HUES64 (cell line): Measurements from ENCODE around the gene GPR173.

Experiments
- H3K27ac ChIP-seq: 2 replicates; pipeline ENCODE4 v1.7.0; 2013; ENCODE audit warnings: low read depth, low read length, inconsistent platforms
- H3K27me3 ChIP-seq: 2 replicates; pipeline ENCODE4 v1.6.1; 2013; ENCODE audit warnings: mild to moderate bottlenecking, low read length; ENCODE audit not compliant: insufficient read depth
- H3K36me3 ChIP-seq: 2 replicates; pipeline ENCODE4 v1.6.1; 2013; ENCODE audit warnings: mild to moderate bottlenecking, low read length; ENCODE audit not compliant: insufficient read depth
- H3K4me1 ChIP-seq: 2 replicates; pipeline ENCODE4 v1.6.1; 2013; ENCODE audit warnings: mild to moderate bottlenecking, low read length, moderate library complexity; ENCODE audit not compliant: insufficient read depth
- H3K4me3 ChIP-seq: 2 replicates; pipeline ENCODE4 v1.5.1; 2013; ENCODE audit warnings: mild to moderate bottlenecking, low read length, moderate library complexity
- H3K9ac ChIP-seq: 2 replicates; pipeline ENCODE4 v1.6.1; 2013; ENCODE audit warnings: mild to moderate bottlenecking, low read depth, low read length
- H3K9me3 ChIP-seq: 2 replicates; pipeline ENCODE4 v1.6.1; 2013; ENCODE audit warnings: low read depth, low read length; ENCODE audit not compliant: insufficient read depth
- WGBS: fragments of 150-250, 120-280 bp; methylation state at CpG from one replicate; pipeline ENCODE4 v1.1.7; 2013; ENCODE audit warnings: missing lambda C conversion rate; 5-methylcytosine and 5-hydroxymethylcytosine counted together

The GPR173 gene

GRCh38 chrX:53071604-53072417 is 23.2 kb downstream of the GPR173 start:
- Histone ChIP-seq H3K9ac (no peak overlapping the region), H3K9me3 (no peaks in the 10 kb centered on the region), H3K36me3 (no peaks in the 10 kb centered on the region), H3K27ac (no peak overlapping the region), H3K4me3 (peak overlapping the region; percentile 53), H3K4me1 (peaks cover 5% of the 10 kb centered on the region; the same call in 1 of the 2 replicates), H3K27me3 (no peaks in the 10 kb centered on the region)
- WGBS: 19% methylated on average over 28 of the region's 31 CpGs

GRCh38 chrX:53072418-53073114 is 24.0 kb downstream of the GPR173 start:
- Histone ChIP-seq H3K27ac (no peak overlapping the region), H3K4me3 (no peak overlapping the region)
- 72% methylated on average over 9 of the region's 9 CpGs for WGBS

GRCh38 chrX:53073115-53073586 is 24.6 kb downstream of the GPR173 start:
- WGBS: 75% methylated on average over 5 of the region's 6 CpGs
- H3K9me3 ChIP-seq: no peaks in the 10 kb centered on the region
- no peaks in the 10 kb centered on the region for H3K36me3 ChIP-seq
- H3K27ac ChIP-seq: no peak overlapping the region
- peaks cover 5% of the 10 kb centered on the region; the same call in 1 of the 2 replicates for H3K4me1 ChIP-seq
- no peak overlapping the region for H3K4me3 ChIP-seq
- no peak overlapping the region for H3K9ac ChIP-seq
- H3K27me3 ChIP-seq: no peaks in the 10 kb centered on the region

More at GRCh38 chrX:53072418-53073114, 24.0 kb downstream of the GPR173 start:
- H3K9ac ChIP-seq: no peak overlapping the region
- H3K36me3 ChIP-seq: no peaks in the 10 kb centered on the region
- peaks cover 5% of the 10 kb centered on the region; the same call in 1 of the 2 replicates for H3K4me1 ChIP-seq
- no peaks in the 10 kb centered on the region for H3K9me3 ChIP-seq
- H3K27me3 ChIP-seq: no peaks in the 10 kb centered on the region

- no peaks in the 10 kb centered on the region for H3K27me3 ChIP-seq
- no peak overlapping the region for H3K27ac ChIP-seq
- no peak overlapping the region for H3K9ac ChIP-seq
- no peaks in the 10 kb centered on the region for H3K36me3 ChIP-seq
- no peaks in the 10 kb centered on the region for H3K9me3 ChIP-seq
- peaks cover 5% of the 10 kb centered on the region; the same call in 1 of the 2 replicates for H3K4me1 ChIP-seq
- no peak overlapping the region for H3K4me3 ChIP-seq
- 89% methylated on average over 7 of the region's 7 CpGs for WGBS
Observed at GRCh38 chrX:53075011-53075410, 26.4 kb downstream of the GPR173 start.

- no peaks in the 10 kb centered on the region for H3K9me3 ChIP-seq
- H3K9ac ChIP-seq: no peak overlapping the region
- no peaks in the 10 kb centered on the region for H3K36me3 ChIP-seq
- H3K27ac ChIP-seq: no peak overlapping the region
- WGBS: 95% methylated on average over 21 of the region's 21 CpGs
- H3K27me3 ChIP-seq: no peaks in the 10 kb centered on the region
- peaks cover 9% of the 10 kb centered on the region for H3K4me1 ChIP-seq
- no peak overlapping the region for H3K4me3 ChIP-seq
Observed at GRCh38 chrX:53076671-53077070, 28.1 kb downstream of the GPR173 start.

- Histone ChIP-seq H3K36me3 (no peaks in the 10 kb centered on the region), H3K27ac (no peak overlapping the region), H3K4me3 (no peak overlapping the region), H3K9ac (no peak overlapping the region), H3K4me1 (peaks cover 6% of the 10 kb centered on the region; the same call in 1 of the 2 replicates), H3K27me3 (no peaks in the 10 kb centered on the region), H3K9me3 (no peaks in the 10 kb centered on the region)
- WGBS: 94% methylated on average over 24 of the region's 27 CpGs
Observed at GRCh38 chrX:53077207-53078197, 28.9 kb downstream of the GPR173 start.

- Histone ChIP-seq H3K4me1 (peaks cover 4% of the 10 kb centered on the region; the same call in 1 of the 2 replicates), H3K27me3 (no peaks in the 10 kb centered on the region), H3K36me3 (peaks cover 2% of the 10 kb centered on the region; the same call in 1 of the 2 replicates), H3K4me3 (no peak overlapping the region), H3K9ac (no peak overlapping the region), H3K27ac (no peak overlapping the region), H3K9me3 (no peaks in the 10 kb centered on the region)
- 82% methylated on average over 1 of the region's 1 CpG for WGBS
Observed at GRCh38 chrX:53078943-53079342, 30.4 kb downstream of the GPR173 start.

GRCh38 chrX:53080628-53081580 is 32.3 kb downstream of the GPR173 start:
- H3K4me1 ChIP-seq: peaks cover 4% of the 10 kb centered on the region; the same call in 1 of the 2 replicates
- no peaks in the 10 kb centered on the region for H3K9me3 ChIP-seq
- 32% methylated on average over 7 of the region's 17 CpGs for WGBS
- peak overlapping the region; percentile 50; the same call in 1 of the 2 replicates for H3K9ac ChIP-seq
- H3K36me3 ChIP-seq: peaks cover 22% of the 10 kb centered on the region
- H3K27me3 ChIP-seq: no peaks in the 10 kb centered on the region
- H3K4me3 ChIP-seq: peak overlapping the region; percentile 45
- H3K27ac ChIP-seq: peak overlapping the region; percentile 61; the same call in 1 of the 2 replicates

- H3K27me3 ChIP-seq: no peaks in the 10 kb centered on the region
- H3K27ac ChIP-seq: peak within 1 kb of the TSS; percentile 90; the same call in 1 of the 2 replicates
- under 1% methylated on average over 86 of the region's 86 CpGs for WGBS
- peaks cover 4% of the 10 kb centered on the region; the same call in 1 of the 2 replicates for H3K4me1 ChIP-seq
- peak within 1 kb of the TSS; percentile 72 for H3K9ac ChIP-seq
- H3K36me3 ChIP-seq: peaks cover 32% of the 10 kb centered on the region
- H3K9me3 ChIP-seq: no peaks in the 10 kb centered on the region
- H3K4me3 ChIP-seq: peak within 1 kb of the TSS; percentile 72
Observed at GRCh38 chrX:53081925-53082772, 33.6 kb downstream of the GPR173 start, which contains the start of gene TSPYL2. Gene TSPYL2, plus strand, starts transcription at chrX:53082367. Its CDS starts 132 bp downstream, at chrX:53082499.
